ENCODE data around the gene RAB30. TPM values are rescaled to one million over a fixed set of nuclear protein-coding genes. Genes with fewer than 3 reads are reported as not detected.

RAB30 gene
- total and polyA plus RNA-seq, 9 of the 15 experiments (the other 6 are each of a cell fraction or from before 2014, with no cell fraction given) = 0.29 to 1.3 (median 1.0) TPM

DNA sequence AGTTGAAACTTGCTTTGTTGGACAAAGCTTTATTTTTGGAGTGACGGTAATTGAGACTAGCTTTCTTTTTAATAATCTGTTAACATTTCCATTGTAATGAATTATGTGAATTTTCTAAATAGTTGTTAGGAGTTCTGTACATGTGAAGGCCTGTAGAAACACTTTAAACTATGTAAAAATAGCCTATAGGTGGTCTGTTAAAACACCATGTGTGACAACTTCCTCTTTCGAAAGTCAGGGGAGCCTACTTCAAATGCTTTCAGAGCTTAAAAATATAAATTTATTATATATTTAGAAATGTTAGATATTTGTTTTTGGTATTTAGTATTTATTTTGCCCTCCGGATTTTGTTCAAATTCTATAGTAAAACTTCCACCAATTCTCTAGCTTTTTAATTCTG is 141.5 kb downstream of the RAB30 start:
- ATAC-seq (no peak), DNase-seq (ENCODE audit: extremely low read depth in 1 of 4, low spot score in 3 of 4) (no peak), FAIRE-seq (no peak)
- intact Hi-C loops (cut with micrococcal nuclease) = no loop called here
- CTCF ChIA-PET (ENCODE audit: low intra/inter-chr PET ratio) = no interaction called here
- peaks cover 70% of the 10 kb centered on the region for H3K36me3 ChIP-seq (ENCODE audit: control insufficient read depth, insufficient read depth, low read length)
- no TSS peak for BruUV-seq (replicated peaks)
- no peak overlapping the region for H2AFZ ChIP-seq (ENCODE audit: low read depth, low read length)
- 59% methylated on average over 3 of the region's 3 CpGs for WGBS (ENCODE audit: insufficient coverage, low coverage, missing lambda C conversion rate)
- no peak overlapping the region for H3K4me2 ChIP-seq (ENCODE audit: insufficient read depth, low read length)
- H3K27me3 ChIP-seq (ENCODE audit: control insufficient read depth in 2 of 2, insufficient read depth in 2 of 2, low read length in 2 of 2) = no peaks in the 10 kb centered on the region
- in situ Hi-C loops (cut with MboI) = no loop called here
- H3K27ac ChIP-seq (ENCODE audit: extremely low read depth, low read depth, low read length) = no peak overlapping the region
- no peaks in the 10 kb centered on the region for H3K9me1 ChIP-seq (ENCODE audit: control insufficient read depth, insufficient read depth, low read length)
- no peak overlapping the region for H3K4me3 ChIP-seq
- peaks cover 0 to 9% of the 10 kb centered on the region in 2 experiments; a peak in 2 of 5 replicates for H3K4me1 ChIP-seq (replicated peaks in 1 of 2; ENCODE audit: control insufficient read depth in 2 of 2, insufficient read depth in 2 of 2, low read length in 2 of 2)
- no peak overlapping the region for H3K9ac ChIP-seq (ENCODE audit: insufficient read depth in 1 of 2, low read depth in 2 of 2, low read length in 2 of 2)
- POLR2A ChIA-PET = interaction anchor here (1.1 kb wide), 1 partner anchor 286 kb away, joined by 3 read pairs; no protein-coding TSS in a partner anchor
- H3K79me2 ChIP-seq (ENCODE audit: control insufficient read depth, insufficient read depth, low read length) = no peaks in the 10 kb centered on the region
- TF ChIP-seq FOXA1 (IDR thresholded peaks at IDR 0.05; ENCODE audit: borderline replicate concordance) = no peak
- no peaks in the 10 kb centered on the region for H3K9me3 ChIP-seq (replicated peaks; ENCODE audit: control insufficient read depth, insufficient read depth, low read depth, low read length)
- no peaks in the 10 kb centered on the region for H4K20me1 ChIP-seq (replicated peaks; ENCODE audit: control insufficient read depth, insufficient read depth, low read length)

DNA sequence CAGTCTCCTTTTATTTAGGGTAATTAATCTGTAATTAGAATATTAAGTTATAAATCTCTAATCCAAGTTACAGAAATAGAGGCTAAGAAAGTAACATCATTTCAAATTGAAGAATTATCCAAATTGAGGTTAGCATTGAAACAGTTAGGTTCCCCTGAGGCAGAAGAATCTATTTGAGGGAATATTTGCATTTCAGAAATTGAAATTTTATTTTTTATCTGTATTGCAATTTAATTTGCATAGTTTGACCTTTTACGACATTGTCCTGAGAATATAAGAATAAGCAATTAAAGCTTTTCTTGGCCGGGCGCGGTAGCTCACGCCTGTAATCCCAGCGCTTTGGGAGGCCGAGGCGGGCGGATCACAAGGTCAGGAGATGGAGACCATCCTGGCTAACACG is 142.6 kb downstream of the RAB30 start:
- in situ Hi-C loops (cut with MboI) = no loop called here
- Histone ChIP-seq H3K4me2 (ENCODE audit: insufficient read depth, low read length) (no peak overlapping the region), H3K9me3 (replicated peaks; ENCODE audit: control insufficient read depth, insufficient read depth, low read depth, low read length) (no peaks in the 10 kb centered on the region), H3K9ac (ENCODE audit: insufficient read depth in 1 of 2, low read depth in 2 of 2, low read length in 2 of 2) (no peak overlapping the region), H3K27me3 (ENCODE audit: control insufficient read depth in 2 of 2, insufficient read depth in 2 of 2, low read length in 2 of 2) (no peaks in the 10 kb centered on the region), H2AFZ (ENCODE audit: low read depth, low read length) (no peak overlapping the region), H4K20me1 (replicated peaks; ENCODE audit: control insufficient read depth, insufficient read depth, low read length) (no peaks in the 10 kb centered on the region), H3K79me2 (ENCODE audit: control insufficient read depth, insufficient read depth, low read length) (no peaks in the 10 kb centered on the region), H3K4me1 (replicated peaks in 1 of 2; ENCODE audit: control insufficient read depth in 2 of 2, insufficient read depth in 2 of 2, low read length in 2 of 2) (peaks cover 0 to 9% of the 10 kb centered on the region in 2 experiments; a peak in 2 of 5 replicates), H3K27ac (ENCODE audit: extremely low read depth, low read depth, low read length) (no peak overlapping the region), H3K4me3 (no peak overlapping the region), H3K36me3 (ENCODE audit: control insufficient read depth, insufficient read depth, low read length) (peaks cover 65% of the 10 kb centered on the region), H3K9me1 (ENCODE audit: control insufficient read depth, insufficient read depth, low read length) (no peaks in the 10 kb centered on the region)
- WGBS (ENCODE audit: insufficient coverage, low coverage, missing lambda C conversion rate) = 100% methylated on average over 8 of the region's 10 CpGs
- FAIRE-seq = no peak
- DNase-seq (ENCODE audit: extremely low read depth in 1 of 4, low spot score in 3 of 4) = no peak
- ChIA-PET POLR2A (no interaction called here), CTCF (ENCODE audit: low intra/inter-chr PET ratio) (no interaction called here)
- BruUV-seq (replicated peaks) = no TSS peak
- ATAC-seq = no peak
- intact Hi-C loops (cut with micrococcal nuclease) = no loop called here
- TF ChIP-seq, protein P1, sequence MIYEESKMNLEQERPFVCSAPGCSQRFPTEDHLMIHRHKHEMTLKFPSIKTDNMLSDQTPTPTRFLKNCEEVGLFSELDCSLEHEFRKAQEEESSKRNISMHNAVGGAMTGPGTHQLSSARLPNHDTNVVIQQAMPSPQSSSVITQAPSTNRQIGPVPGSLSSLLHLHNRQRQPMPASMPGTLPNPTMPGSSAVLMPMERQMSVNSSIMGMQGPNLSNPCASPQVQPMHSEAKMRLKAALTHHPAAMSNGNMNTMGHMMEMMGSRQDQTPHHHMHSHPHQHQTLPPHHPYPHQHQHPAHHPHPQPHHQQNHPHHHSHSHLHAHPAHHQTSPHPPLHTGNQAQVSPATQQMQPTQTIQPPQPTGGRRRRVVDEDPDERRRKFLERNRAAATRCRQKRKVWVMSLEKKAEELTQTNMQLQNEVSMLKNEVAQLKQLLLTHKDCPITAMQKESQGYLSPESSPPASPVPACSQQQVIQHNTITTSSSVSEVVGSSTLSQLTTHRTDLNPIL (CRISPR knock-in tag; IDR thresholded peaks at IDR 0.05) = no peak
- TF ChIP-seq, protein P2, sequence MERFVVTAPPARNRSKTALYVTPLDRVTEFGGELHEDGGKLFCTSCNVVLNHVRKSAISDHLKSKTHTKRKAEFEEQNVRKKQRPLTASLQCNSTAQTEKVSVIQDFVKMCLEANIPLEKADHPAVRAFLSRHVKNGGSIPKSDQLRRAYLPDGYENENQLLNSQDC (CRISPR knock-in tag; IDR thresholded peaks at IDR 0.05) = no peak
- TF ChIP-seq, protein P3, sequence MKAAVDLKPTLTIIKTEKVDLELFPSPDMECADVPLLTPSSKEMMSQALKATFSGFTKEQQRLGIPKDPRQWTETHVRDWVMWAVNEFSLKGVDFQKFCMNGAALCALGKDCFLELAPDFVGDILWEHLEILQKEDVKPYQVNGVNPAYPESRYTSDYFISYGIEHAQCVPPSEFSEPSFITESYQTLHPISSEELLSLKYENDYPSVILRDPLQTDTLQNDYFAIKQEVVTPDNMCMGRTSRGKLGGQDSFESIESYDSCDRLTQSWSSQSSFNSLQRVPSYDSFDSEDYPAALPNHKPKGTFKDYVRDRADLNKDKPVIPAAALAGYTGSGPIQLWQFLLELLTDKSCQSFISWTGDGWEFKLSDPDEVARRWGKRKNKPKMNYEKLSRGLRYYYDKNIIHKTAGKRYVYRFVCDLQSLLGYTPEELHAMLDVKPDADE (conservative IDR thresholded peaks at IDR 0.05; ENCODE audit: control insufficient read depth, low read depth, low read length) = no peak
- no peak for TF ChIP-seq ETV5 (CRISPR knock-in tag; IDR thresholded peaks at IDR 0.05; ENCODE audit: low read depth)
- TF ChIP-seq, protein P4, sequence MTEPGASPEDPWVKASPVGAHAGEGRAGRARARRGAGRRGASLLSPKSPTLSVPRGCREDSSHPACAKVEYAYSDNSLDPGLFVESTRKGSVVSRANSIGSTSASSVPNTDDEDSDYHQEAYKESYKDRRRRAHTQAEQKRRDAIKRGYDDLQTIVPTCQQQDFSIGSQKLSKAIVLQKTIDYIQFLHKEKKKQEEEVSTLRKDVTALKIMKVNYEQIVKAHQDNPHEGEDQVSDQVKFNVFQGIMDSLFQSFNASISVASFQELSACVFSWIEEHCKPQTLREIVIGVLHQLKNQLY (CRISPR knock-in tag; conservative IDR thresholded peaks at IDR 0.05) = no peak
- no peak for TF ChIP-seq ILF3 (IDR thresholded peaks at IDR 0.05; ENCODE audit: borderline replicate concordance)
- no peak for TF ChIP-seq ZNF175 (CRISPR knock-in tag; IDR thresholded peaks at IDR 0.05; ENCODE audit: low read depth)
